HK-2 (cell line): ENCODE measurements around the gene ALDH3A1.

ENCODE experiments used
- DNase-seq: peaks from one replicate; pipeline ENCODE4 v3.0.0-alpha.2; 2018; ENCODE audit not compliant: unreplicated experiment

Gene ALDH3A1

DNA sequence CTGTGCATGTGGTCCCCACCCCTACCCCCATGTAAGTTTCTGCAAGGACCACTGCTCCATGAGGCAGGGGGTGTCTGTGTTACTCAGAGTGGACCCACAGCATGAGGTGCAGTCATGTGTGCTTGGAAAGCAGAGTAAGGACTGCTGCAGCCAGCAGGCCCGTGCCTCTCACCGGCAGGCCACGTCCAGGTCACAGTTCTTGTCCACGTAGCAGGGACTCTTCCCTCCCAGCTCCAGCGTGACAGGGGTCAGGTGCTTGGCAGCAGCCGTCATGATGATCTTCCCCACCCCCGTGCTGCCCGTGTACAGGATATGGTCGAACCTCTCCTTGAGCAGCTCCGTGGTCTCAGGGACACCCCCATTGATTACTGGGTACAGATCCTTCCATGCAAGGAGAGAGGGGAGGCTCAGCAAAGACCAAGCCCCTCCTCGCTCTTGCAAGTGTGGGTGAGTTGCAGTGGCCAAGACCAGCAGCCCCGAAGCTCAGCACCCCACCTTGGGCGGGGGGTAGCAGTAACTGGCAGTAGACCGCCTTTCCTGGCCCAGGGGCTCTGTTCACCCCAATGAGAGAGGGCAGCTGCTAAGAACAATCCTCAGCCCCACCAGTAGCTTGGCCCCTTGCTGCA lies 6.2 kb downstream of the ALDH3A1 start:
- DNase-seq, result no peak

DNA sequence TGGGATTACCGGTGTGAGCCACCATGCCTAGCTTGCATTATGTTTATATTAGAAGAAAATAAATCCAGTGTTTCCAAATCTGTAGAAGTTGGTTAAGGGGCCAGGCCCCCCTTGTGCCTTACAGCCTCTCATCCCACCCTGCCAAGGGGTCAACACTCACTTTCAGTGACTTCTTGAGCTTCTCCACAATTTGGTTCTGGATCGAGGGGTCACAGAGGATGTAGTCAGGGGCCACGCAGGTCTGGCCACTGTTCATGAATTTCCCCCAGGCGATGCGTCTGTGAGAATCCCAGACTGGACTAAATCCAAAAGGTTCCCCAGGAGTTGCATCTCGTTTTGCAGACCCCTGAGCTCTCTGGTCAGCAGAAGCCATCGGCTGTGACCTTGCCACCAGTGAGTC lies 7.2 kb downstream of the ALDH3A1 start:
- no peak for DNase-seq

DNA sequence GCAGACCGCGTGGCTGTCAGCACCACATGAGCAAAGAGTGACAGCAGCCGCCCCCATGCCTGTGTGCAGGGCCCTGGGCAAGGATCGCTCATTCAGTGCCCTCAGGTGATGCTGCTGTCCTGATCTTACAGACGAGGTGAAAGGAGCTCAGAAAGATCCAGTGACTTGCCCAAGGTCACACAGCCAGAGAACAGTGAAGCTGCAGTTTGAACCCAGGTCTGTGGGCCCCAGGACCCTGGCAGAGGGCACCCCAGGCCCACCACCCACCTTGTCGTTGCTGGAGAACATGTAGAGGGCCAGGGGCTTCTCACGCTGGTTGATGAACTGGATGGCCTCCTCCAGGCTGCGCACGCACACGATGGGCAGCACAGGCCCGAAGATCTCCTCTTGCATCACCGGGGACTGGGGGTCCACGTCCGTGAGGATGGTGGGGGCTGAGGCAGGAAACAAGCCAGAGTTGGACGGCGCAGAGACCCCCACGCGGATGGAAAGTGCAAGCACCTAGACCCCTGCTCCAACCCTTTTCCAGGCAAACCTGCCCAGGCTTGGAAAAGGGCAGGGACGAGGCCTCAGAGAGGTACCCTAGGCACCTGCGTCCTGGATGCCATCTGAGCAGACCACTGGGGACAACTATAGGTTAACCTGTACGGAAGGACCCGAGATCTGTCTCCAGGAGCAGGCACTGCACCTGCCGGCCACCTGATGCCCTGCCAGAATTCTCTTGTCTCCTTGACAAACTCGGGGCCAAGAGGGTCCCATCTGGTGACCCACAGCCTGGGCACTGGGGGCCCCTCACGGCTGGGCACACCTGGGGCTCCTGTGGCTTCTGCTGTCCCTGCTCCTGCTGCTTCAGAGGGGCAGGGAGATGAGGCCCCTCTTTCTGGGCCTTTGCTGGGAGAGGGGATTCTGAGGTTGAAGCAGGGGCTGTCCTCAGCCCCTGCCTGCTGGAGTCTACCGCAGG lies 8.6 kb downstream of the ALDH3A1 start:
- no peak for DNase-seq

DNA sequence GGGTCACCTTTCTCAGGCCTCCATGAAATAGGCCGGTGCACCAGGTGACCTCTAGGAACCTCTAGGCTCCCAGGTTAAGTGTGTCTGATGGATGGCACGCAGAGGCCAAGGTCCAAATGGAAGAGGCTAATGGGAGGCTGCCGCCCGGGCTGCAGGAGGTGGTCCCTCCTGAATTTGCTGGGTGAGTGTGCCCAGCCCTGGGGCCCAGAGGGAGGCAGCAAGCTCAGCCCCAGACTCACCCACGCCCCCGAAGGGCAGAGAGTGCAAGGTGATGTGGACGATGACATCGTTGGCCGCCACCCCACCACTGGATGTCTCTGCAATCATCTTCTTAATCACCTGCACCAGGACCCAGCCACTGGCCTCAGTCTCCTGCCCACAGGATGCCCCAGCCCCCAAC lies 9.3 kb downstream of the ALDH3A1 start:
- no peak for DNase-seq

DNA sequence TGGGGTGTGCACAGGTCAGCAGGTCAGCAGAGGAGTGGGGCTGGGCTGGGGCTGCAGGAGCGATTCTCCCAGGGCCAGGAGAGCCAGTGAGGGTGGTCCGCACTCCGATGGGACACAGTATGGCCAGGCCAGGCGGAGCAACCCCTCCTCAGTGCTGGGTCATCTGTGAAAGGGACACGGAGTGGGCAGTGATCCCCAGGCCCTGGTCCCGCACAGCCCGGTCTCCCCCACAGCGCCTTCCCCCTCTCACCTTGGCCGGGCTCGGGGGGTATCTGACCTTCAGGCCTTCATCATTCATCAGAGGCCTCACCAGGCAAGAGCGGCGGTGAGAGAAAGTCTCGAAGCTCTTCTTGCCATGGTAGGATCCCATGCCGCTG lies 10.0 kb downstream of the ALDH3A1 start:
- DNase-seq, result no peak

DNA sequence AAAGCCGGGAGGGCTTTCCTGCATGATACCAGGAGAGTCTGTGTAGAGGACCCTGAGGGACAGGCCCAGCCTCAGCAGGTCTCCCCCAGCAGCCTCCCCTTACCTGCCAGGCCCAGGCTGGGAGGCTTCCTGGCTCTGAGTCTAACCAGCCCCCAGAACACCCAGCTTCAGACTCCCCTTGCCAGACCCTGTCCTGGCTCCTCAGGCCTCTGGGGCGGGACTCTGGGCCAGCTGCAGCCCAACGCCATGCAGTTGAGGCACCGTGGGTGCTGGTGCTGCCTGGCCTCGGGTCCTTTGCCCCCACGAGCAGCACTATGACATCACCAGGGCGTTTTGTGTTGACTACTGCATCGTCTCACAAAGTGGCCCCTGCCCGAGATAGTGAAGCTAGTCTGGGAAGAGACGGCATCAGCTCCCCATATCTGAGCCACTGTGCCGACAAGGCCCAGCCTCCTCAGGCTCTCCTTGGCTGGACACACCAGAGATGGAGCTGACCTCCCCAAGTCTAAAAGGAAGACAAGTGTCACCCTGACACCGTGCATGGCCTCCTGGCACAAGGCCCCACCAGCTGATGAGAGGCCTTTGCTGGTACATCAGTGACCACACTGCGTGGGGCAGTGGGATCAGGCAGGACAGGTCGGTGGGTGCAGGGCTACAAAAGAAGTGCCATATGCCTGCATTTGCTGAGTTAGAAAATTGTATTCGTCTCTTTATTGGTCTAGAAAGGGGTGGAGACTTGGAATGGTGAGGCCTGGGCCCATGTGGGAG lies 10.6 kb downstream of the ALDH3A1 start:
- DNase-seq, result no peak

DNA sequence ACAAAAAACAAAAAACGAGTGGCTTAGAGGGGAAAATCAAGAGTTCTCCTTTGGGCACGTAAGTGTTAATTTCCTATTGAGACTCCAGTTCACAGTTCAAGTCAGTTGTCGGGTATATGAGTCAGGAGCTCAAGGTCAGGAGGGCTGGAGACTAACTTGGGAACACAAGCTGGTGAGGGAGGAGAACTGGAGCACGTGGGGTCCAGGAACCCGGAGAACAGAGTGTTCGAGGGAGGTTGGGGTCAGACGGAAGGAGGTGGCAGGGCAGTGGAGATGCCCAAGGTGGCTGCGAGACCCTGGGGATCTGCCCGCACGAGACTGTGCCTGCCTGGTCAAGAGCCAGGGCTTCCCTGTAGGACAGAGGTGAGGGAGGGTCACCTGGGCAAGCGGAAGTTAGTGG lies 12.0 kb downstream of the ALDH3A1 start:
- DNase-seq, result no peak

DNA sequence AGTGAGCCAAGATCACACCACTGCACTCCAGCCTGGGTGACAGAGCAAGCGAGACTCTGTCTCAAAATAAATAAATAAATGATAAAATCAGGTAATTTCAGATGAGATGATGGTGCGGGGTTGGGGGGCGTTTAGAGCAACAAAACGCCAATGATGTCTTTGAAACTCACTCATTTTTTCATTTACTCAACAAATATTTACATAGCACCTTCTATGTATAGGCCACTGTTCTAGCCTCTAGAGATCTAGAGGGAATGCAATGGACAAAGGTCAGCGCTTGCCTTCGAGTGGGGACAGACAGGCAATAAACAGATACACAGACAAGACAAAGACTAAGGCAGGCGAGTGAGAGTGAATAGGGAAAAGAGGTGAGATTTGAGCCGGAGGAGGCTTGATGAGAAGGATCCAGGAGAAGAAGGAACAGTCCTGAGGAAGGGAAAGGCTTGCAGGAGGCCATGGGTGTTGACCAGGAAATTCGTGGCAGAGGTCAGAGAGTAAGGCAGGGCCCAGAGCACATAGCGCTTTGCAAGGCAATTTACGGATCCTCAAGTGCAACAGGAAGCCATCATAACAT lies 14.1 kb downstream of the ALDH3A1 start:
- DNase-seq, result no peak

DNA sequence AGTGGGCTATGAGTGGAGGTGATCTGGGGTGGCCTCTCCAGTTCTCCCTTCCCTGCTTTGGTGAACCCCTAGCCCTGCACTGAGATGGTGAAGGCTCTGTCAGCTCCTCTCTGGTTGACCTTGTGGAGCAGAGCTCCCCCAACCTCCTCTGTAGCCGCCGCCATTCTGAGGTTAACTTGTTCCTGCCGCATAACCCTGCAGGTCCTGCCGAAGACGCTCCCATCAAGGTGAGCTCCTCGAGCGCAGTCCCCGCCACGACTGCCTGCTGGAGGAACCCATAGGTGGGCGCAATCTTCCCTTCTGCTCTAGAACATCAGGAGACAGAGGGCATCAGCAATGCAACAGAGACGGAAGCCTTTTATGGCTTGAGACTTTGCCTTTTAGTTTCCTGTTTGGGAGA lies 16.5 kb downstream of the ALDH3A1 start:
- DNase-seq, result no peak

DNA sequence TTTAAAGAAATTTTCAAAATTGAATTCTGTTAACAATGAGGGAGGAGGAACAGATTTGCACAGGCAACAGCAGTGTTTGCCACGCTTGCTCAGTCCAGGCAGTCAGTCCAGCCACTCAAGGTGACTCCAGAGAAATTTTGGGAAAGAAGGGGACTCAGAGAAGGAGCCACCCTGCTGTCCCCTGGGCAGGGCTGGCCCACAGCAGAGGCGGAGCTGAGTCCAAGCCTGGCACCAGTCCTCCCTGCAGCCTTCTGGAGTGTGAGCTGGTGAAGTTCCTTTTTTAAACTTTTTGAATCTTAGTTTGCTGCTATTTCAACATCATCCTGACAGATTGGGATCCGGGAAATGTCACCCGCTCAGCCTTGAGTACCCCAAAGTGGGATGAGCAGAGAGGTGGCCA lies 17.3 kb downstream of the ALDH3A1 start:
- no peak for DNase-seq

DNA sequence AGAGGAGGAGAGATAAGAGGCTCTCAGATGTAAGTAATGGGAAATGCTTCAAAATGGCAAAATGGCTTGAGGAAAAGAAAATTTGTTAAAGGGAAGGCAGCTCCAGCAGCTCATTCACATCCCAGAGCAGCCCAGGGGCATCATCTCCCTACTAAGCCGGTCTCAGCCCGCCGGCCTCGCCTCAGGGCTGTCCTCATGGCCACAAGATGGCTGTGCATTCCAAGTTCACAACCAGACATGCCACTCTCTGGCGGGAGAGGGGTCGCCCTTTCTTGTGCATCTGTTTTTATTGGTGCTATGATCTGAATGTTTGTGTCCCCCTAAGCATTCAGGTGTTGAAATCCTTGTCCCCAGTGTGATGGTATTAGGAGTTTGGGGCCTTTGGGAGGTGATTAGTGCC lies 18.2 kb downstream of the ALDH3A1 start:
- no peak for DNase-seq

DNA sequence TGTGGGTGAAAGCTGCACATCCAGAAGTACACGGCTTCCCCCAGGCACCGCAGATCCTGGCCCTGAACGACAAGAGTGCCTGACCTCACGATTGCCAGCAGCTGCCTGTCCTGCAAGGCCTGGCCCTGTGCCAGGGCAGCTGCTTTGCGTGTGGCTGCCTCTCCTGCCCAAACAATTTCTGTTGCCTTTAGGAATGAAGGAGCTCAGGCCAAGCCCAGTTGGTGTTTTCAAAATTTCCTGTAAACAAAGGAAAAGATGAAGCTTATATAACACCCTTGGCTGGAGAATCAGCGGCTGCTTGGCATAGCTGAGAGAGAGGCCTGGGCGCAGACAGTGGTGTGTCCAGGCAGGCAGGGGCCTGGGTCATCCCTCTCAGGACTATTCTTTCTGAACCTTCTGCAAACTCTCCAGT lies 20.0 kb downstream of the ALDH3A1 start:
- no peak for DNase-seq

DNA sequence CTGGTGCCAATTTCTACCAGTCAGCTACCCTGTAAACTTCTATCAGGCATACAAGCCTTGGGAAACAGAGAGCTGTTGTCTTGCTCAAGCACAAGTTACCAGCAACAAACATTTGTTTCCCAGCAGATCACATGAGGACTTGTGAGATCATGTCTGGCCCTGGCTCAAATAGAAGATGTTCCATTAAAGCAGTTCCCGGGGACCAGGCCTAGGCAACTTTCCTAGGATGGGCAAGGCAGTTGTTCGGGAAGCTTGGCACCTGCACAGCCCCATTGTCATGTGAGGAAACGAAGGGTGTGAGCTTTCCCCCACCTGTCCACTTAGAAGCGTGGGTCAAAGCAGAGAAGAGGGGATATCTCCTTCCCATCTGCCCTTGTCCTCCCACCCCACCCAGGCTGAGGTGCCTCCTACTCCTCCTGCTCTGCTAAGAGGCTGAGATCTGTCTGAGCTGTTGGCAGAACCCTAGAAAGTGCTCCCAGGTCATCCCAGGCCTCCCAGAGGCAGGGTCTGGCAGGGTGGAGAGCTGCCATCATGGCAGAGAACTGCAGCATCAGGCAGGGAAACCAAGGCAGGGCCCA lies 20.5 kb downstream of the ALDH3A1 start:
- no peak for DNase-seq

DNA sequence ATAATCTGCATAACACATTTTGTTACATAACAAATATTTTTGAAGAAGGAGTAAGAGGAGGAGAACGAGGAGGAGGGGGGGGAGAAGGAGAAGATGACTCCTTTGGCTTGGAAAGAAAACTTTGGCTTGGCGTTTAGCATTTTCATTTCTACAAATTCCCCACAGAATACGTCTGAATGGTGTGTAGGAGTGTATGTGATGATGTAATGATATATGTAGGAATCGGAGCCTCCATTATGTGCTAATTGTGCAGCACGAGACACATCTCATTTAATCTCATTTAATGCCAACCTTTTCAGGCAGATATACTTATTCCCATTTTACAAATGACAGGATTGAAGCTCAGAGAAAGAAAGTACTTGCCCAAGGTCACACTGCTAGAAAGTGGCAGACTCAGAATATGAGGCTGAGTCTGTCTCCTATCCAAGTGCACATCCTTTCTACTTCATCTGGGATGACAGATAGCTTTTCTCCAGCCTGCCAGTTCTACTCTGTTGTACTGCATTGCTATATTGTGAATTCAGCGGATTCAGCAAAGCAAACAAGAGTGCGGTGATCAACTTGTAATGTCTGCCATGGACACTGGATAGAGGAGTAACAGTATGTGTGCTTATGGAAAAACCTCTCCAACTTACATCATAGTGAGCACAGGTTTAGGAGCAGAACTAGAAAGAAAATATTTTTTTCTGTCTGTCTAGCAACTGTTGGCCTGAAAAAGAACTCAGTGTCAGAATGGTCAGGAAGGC lies 21.3 kb downstream of the ALDH3A1 start:
- no peak for DNase-seq

DNA sequence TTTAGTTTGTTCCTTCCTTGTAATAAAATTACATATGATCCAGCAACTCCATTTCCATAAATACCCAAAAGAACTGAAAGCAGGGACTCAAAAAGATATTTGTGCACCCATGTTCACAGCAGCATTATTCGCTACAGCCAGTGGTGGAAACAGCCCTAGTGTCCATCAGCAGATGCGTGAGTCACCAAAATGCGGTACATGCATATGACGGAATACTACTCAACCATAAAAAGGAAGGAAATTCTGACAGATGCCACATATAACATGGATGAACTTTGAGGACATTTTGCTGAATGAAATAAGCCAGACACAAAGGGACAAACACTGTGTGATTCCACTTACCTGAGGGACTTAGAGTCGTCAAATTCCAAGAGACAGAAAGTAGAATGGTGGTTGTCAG lies 22.6 kb downstream of the ALDH3A1 start:
- DNase-seq, result no peak

DNA sequence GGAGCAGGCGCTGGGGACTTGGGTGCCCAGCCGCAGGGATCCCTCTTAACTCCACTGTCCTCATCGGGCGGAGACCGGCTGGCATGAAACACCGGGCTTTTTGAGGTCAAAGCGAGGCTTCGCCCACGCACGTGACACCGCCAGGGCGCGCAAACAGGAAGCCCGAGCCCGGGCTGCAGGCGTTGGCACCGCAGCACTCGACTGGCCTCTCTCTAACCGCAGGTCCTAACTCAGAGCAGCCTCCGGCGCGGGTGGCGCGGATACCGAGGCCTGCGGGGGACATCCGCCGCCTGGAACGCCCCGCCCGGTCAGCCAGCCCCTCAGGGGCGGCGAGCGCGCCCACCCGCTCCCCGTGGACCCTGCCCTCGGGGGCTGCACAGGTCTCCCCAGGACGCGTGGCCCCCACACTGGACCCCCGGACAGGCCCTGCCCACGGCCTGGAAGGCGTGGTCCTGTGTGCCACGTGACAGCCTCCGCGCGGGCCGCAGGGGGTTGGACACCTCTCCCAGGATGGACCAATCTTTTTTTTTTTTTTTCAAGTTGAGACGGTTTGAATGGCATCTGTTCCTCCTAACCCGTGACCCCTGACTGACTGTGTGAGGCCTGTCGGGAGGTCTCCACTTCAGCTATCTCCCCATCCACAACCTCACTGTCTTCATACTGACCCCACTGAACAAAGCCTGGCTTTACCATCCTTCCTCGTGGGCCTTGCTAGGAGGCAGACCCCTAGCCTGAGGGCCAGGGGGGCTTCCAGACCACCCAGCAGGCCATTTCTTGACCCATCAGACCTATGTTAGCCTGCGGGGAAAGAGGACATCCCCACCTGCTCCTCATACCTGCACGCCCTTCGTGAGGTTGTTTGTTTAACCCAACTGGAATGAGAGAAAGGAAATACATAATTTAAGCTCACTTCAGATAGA lies 23.3 kb downstream of the ALDH3A1 start:
- no peak for DNase-seq

DNA sequence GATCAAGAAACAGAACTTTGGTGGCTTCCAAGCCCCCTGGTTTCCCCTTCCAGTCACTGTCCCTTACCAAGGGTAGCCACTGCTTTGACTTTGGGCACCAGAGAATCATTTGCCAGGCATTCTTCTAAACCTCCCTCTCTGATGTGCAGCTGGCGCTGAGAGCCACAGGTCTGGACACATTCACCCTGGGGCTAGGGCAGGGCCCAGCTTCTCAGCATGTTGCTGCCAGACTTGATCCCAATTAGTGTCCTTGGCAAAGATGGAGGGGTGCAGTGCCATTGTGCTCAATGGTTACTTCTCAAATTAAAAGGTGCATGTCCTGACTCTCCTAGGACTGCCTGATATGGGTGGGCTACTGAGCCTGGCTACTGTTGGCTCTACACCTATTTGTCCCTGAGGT lies 24.1 kb downstream of the ALDH3A1 start:
- DNase-seq, result no peak

DNA sequence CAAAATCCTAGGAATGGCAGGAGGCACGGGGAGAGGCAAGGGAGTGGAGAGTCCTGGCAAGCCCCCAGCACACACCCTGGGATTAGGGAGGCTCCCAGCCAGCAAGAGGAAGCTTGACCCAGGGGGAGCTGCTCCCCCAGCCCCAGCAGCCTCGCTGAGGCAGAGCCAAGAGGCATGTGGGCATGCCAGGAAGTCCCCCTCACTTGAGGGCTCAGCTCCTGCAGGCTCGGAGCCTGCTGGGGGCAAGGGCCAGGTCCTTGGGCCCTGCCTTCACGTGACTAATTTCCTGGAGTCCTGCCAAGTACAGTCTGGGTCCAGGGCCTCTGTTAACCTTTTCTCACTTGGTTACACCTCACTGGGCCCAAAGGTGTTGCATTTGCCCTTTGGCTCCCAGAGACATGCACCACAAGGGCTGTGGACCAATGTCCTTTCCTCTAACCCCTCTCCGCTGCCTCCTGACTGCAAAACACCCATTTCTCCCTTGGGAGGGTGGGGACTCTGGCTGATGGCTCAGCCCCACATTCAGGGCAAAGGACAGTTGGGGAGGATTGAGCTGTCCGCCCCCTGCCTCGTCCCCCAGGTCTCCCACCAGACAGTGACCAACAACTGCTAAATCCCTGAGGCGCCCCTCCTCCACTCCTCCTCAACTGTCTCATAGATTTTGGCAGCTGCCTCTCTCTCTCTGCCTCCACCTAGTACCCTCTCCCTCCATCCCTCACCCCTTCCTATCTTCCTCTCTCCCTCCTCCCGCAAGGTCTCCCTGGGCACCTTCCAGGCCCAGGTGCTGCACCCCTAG lies 27.3 kb downstream of the ALDH3A1 start:
- DNase-seq, result peak; percentile 59

DNA sequence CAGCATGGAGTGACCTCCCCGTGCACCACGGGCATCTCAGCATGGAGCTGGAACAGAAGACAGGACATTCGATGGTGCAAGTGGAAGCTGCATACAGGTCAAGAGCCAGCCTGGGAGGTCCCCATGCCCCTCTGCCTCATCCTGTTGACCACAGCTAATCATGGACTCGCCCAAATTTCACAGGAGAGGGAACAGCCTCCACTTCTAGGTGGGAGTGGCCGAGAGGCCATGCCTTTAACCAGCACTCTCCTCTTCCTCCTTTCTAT lies 28.0 kb downstream of the ALDH3A1 start:
- no peak for DNase-seq
